A549 (cell line): Measurements from ENCODE around the gene HFM1. TPM values are rescaled to one million over a fixed set of nuclear protein-coding genes. Genes with fewer than 3 reads are reported as not detected.
A peak's percentile ranks its signal among the peaks of the same experiment; 100 is the strongest.
"Not testable (repeated sequence)": the region's sequence is repeated elsewhere in the genome, so short reads cannot be mapped to it uniquely, and the experiment has no call there.

Experiments used
- ATAC-seq, 2 experiments: fragments of 200-7000 bp in 1 of 2; fragments of >200 bp in 1 of 2; cut with Nextera tagmentation in 1 of 2; cut with Tn5 transposase in 1 of 2; 3 replicates each; pipeline versions ENCODE4 v1.8.0 to v1.9.1; 2018 to 2020; ENCODE audit warnings: mild to moderate bottlenecking in 1 of 2, moderate library complexity in 1 of 2
- CTCF ChIA-PET: fragments of 300-600 bp; sonication (Branson Sonifier 250); formaldehyde crosslinking; extraction: SDS; loops from one replicate; lab custom pipeline; 2021; ENCODE audit warnings: antibody characterized with exemption, inconsistent platforms; lab: Yijun Ruan, JAX
- POLR2A ChIA-PET: fragments of 350-600 bp; formaldehyde crosslinking; extraction: SDS; loops from one replicate; lab custom pipeline; 2021; ENCODE audit warnings: antibody characterized with exemption, inconsistent platforms; lab: Yijun Ruan, JAX
- DNase-seq, 2 experiments: peaks; one replicate each; pipeline versions ENCODE4 v3.0.0 to v3.0.0-alpha.2; 2011 to 2016; ENCODE audit warnings: low read depth in 1 of 2, low spot score in 1 of 2
- FAIRE-seq: peaks from 2 replicates; lab custom pipeline; 2011; peaks lifted over from hg19 to GRCh38; lab: Jason Lieb, UNC
- H3K27ac ChIP-seq, 2 experiments: fragments of >200 bp; sonication (Bioruptor Twin); formaldehyde crosslinking; 3 replicates each; pipeline ENCODE4 v1.5.1; 2016 to 2017
- H3K4me1 ChIP-seq: fragments of >200 bp; sonication (Bioruptor Twin); formaldehyde crosslinking; 3 replicates; pipeline ENCODE4 v1.6.1; 2016
- H3K4me2 ChIP-seq: fragments of >200 bp; sonication (Bioruptor Twin); formaldehyde crosslinking; 3 replicates; pipeline ENCODE4 v1.6.1; 2016
- H3K4me3 ChIP-seq: fragments of >200 bp; sonication (Bioruptor Twin); formaldehyde crosslinking; 3 replicates; pipeline ENCODE4 v1.5.1; 2016
- H3K9me3 ChIP-seq: fragments of >200 bp; sonication (Bioruptor Twin); formaldehyde crosslinking; 3 replicates; pipeline ENCODE4 v1.6.1; 2016
- CBX8 ChIP-seq: fragments of 200-600 bp; sonication (generic); IDR thresholded peaks from 2 replicates; pipeline ENCODE4 v1.6.1; 2016
- CHD2 ChIP-seq: fragments of 150-350 bp; IDR thresholded peaks from 2 replicates; pipeline ENCODE4 v1.6.1; 2014; ENCODE audit warnings: low read length; ENCODE audit not compliant: partially characterized antibody
- EHMT2 ChIP-seq: fragments of 200-600 bp; sonication (generic); IDR thresholded peaks from 2 replicates; pipeline ENCODE4 v1.6.1; 2016; ENCODE audit warnings: antibody characterized with exemption, low read depth, mild to moderate bottlenecking, moderate library complexity
- ELK1 ChIP-seq: fragments of 150-350 bp; IDR thresholded peaks from 2 replicates; pipeline ENCODE4 v1.6.1; 2014; ENCODE audit warnings: low read depth, mild to moderate bottlenecking, low read length
- EP300 ChIP-seq, 2 experiments: fragments of >200 bp; sonication (Bioruptor Twin); formaldehyde crosslinking; IDR thresholded peaks; 2 replicates in 1 of 2; 3 replicates in 1 of 2; pipeline ENCODE4 v1.6.1; 2016 to 2017
- FOSB ChIP-seq: fragments of 250-450 bp; sonication (Bioruptor Pico); IDR thresholded peaks from 2 replicates; pipeline ENCODE4 v1.5.0; 2020; ENCODE audit warnings: mild to moderate bottlenecking, moderate library complexity
- HDAC2 ChIP-seq: fragments of 200-600 bp; sonication (generic); IDR thresholded peaks from 2 replicates; pipeline ENCODE4 v1.6.1; 2016
- HEYL ChIP-seq: fragments of 250-450 bp; sonication (Bioruptor Pico); IDR thresholded peaks from 2 replicates; pipeline ENCODE4 v1.8.0; 2021; ENCODE audit warnings: mild to moderate bottlenecking, moderate library complexity
- HOXB5 ChIP-seq: fragments of 250-450 bp; sonication (Bioruptor Pico); IDR thresholded peaks from 2 replicates; pipeline ENCODE4 v1.5.0; 2020; ENCODE audit warnings: mild to moderate bottlenecking, moderate library complexity
- JUN ChIP-seq, 2 experiments: fragments of >200 bp; sonication (Bioruptor Twin); formaldehyde crosslinking; IDR thresholded peaks; 2 replicates in 1 of 2; 3 replicates in 1 of 2; pipeline ENCODE4 v1.6.1; 2016 to 2017
- JUNB ChIP-seq: fragments of >200 bp; sonication (Bioruptor Twin); formaldehyde crosslinking; IDR thresholded peaks from 2 replicates; pipeline ENCODE4 v1.6.1; 2016
- KDM5A ChIP-seq: fragments of 200-600 bp; sonication (generic); IDR thresholded peaks from 2 replicates; pipeline ENCODE4 v1.6.1; 2016; ENCODE audit warnings: antibody characterized with exemption, mild to moderate bottlenecking
- MAX ChIP-seq: IDR thresholded peaks from 2 replicates; pipeline ENCODE4 v1.6.1; 2012
- NFE2L2 ChIP-seq: fragments of 150-350 bp; conservative IDR thresholded peaks from 2 replicates; pipeline ENCODE4 v1.6.1; 2014; ENCODE audit warnings: low read length
- NPAS2 ChIP-seq: fragments of 250-450 bp; sonication (Bioruptor Pico); IDR thresholded peaks from 2 replicates; pipeline ENCODE4 v1.8.0; 2022; ENCODE audit warnings: mild to moderate bottlenecking, moderate library complexity, borderline replicate concordance
- NR3C1 ChIP-seq: fragments of >200 bp; sonication (Bioruptor Twin); formaldehyde crosslinking; IDR thresholded peaks from 3 replicates; pipeline ENCODE4 v1.6.1; 2017
- PBX3 ChIP-seq: IDR thresholded peaks from 2 replicates; pipeline ENCODE4 v1.6.1; 2012
- PHF8 ChIP-seq: fragments of 200-600 bp; sonication (generic); IDR thresholded peaks from 2 replicates; pipeline ENCODE4 v1.6.1; 2016; ENCODE audit warnings: low read depth, mild to moderate bottlenecking, antibody characterized with exemption, moderate library complexity, borderline replicate concordance
- RFX5 ChIP-seq: fragments of 450-650 bp; IDR thresholded peaks from 2 replicates; pipeline ENCODE4 v1.7.1; 2014; ENCODE audit warnings: antibody characterized with exemption, mild to moderate bottlenecking, moderate library complexity
- SREBF2 ChIP-seq: fragments of 450-650 bp; IDR thresholded peaks from 2 replicates; pipeline ENCODE4 v1.6.1; 2014; ENCODE audit warnings: mild to moderate bottlenecking, moderate library complexity
- TFCP2L1 ChIP-seq: fragments of 250-450 bp; sonication (Bioruptor Pico); IDR thresholded peaks from 2 replicates; pipeline ENCODE4 v1.5.0; 2021; ENCODE audit warnings: mild to moderate bottlenecking
- ZSCAN20 ChIP-seq: fragments of 250-450 bp; sonication (Bioruptor Pico); IDR thresholded peaks from 2 replicates; pipeline ENCODE4 v1.8.0; 2022; ENCODE audit warnings: mild to moderate bottlenecking, moderate library complexity
- WGBS: methylation state at CpG from one replicate; pipeline ENCODE4 v1.1.6; 2017; ENCODE audit errors: missing lambda C conversion rate; 5-methylcytosine and 5-hydroxymethylcytosine counted together
- polyA plus RNA-seq, 4 experiments: library from polyadenylated mRNA; depleted of rRNA in 3 of 4; stranded (reverse); fragments of >200 nt; fragmentation: RNase III in 1 of 4; extraction: RNeasy Plus Mini Kit Qiagen cat#74134 plus additional on column Dnase treatment in 1 of 4; gene quantifications; 2 replicates in 3 of 4; 3 replicates in 1 of 4; pipeline ENCODE4 v1.2.3, GENCODE V29; 2011 to 2017

Gene HFM1
- polyA plus RNA-seq, 2 of the 4 experiments (the other 2 are of a cell fraction), result 0.04 to 0.68 TPM

- ATAC-seq (no peak), DNase-seq (no peak), FAIRE-seq (no peak)
- H3K4me1 ChIP-seq, result no peaks in the 10 kb centered on the region
- 0 out of 3 replicates have a peak, but pooled peaks cover 4% of the 10 kb centered on the region for H3K9me3 ChIP-seq
- no peak for TF ChIP-seq RFX5
- no peak for TF ChIP-seq CBX8
- TF ChIP-seq EP300 (IDR thresholded peaks at IDR 0.05), result no peak
- TF ChIP-seq PBX3, result no peak
- TF ChIP-seq HEYL, result no peak
- TF ChIP-seq JUNB, result no peak
- TF ChIP-seq NPAS2 (CRISPR knock-in tag), result no peak
- no peak for TF ChIP-seq JUN (IDR thresholded peaks at IDR 0.05)
- no peak for TF ChIP-seq ZSCAN20
- no peak for TF ChIP-seq PHF8
- TF ChIP-seq HDAC2, result no peak
- TF ChIP-seq SREBF2, result no peak
- TF ChIP-seq HOXB5 (CRISPR knock-in tag), result no peak
- TF ChIP-seq EHMT2, result no peak
- TF ChIP-seq KDM5A, result no peak
- ChIA-PET CTCF (no interaction called here), POLR2A (no interaction called here)
- no peak overlapping the region for H3K4me3 ChIP-seq
- 0% methylated on average over 1 of the region's 1 CpG for WGBS
- H3K27ac ChIP-seq, result no peak overlapping the region
- H3K4me2 ChIP-seq, result no peak overlapping the region
Measured at GRCh38 chr1:91303165-91303564, 101.5 kb downstream of the HFM1 start.

- ATAC-seq, CTCF ChIA-PET, POLR2A ChIA-PET, FAIRE-seq, H3K4me3 ChIP-seq, H3K4me2 ChIP-seq, H3K27ac ChIP-seq, H3K9me3 ChIP-seq, H3K4me1 ChIP-seq, DNase-seq: not testable (repeated sequence)
- WGBS, result 69% methylated on average over 8 of the region's 47 CpGs
Measured at GRCh38 chr1:91288843-91289553, 115.6 kb downstream of the HFM1 start.

- 0% methylated on average over 2 of the region's 13 CpGs for WGBS
- FAIRE-seq, H3K9me3 ChIP-seq, CTCF ChIA-PET, POLR2A ChIA-PET, ATAC-seq: not testable (repeated sequence)
- H3K27ac ChIP-seq, result peak overlapping the region; percentile 71 to 84; a peak in 5 of 6 replicates
- peaks cover 12% of the 10 kb centered on the region; the same call in 1 of the 3 replicates for H3K4me1 ChIP-seq
- peak overlapping the region; percentile 81; the same call in 1 of the 3 replicates for H3K4me2 ChIP-seq
- H3K4me3 ChIP-seq, result peak overlapping the region; percentile 57
- DNase-seq, result peak in 1 of 2 experiments; percentile 22
Measured at GRCh38 chr1:91286962-91287317, 117.7 kb downstream of the HFM1 start.

GRCh38 chr1:91286259-91286961 is 118.2 kb downstream of the HFM1 start:
- CTCF ChIA-PET, result not testable (repeated sequence)

GRCh38 chr1:91283421-91283726 is 121.3 kb downstream of the HFM1 start:
- H3K4me2 ChIP-seq, result peak overlapping the region; percentile 60; the same call in 1 of the 3 replicates
- CTCF ChIA-PET, result interaction anchor here (0.6 to 6.3 kb wide), 13 partner anchors 35 to 1238 kb away, joined by 3 to 90 read pairs (median 3); partner anchors contain the start of genes CDC7 and HFM1
- TF ChIP-seq TFCP2L1 (no peak), HDAC2 (no peak), MAX (no peak), NR3C1 (no peak), FOSB (CRISPR knock-in tag) (no peak), ELK1 (no peak), JUN (IDR thresholded peaks at IDR 0.05) (no peak), EP300 (IDR thresholded peaks at IDR 0.05) (no peak), PHF8 (no peak), CHD2 (no peak), NFE2L2 (no peak), CBX8 (no peak)

More at GRCh38 chr1:91286259-91286961, 118.2 kb downstream of the HFM1 start:
- peak overlapping the region; percentile 81 for H3K4me2 ChIP-seq
- peak overlapping the region; percentile 71 to 84 for H3K27ac ChIP-seq
- ATAC-seq, result peak; percentile 62 to 77
- peaks cover 12% of the 10 kb centered on the region; the same call in 1 of the 3 replicates for H3K4me1 ChIP-seq
- FAIRE-seq, POLR2A ChIA-PET, H3K9me3 ChIP-seq: not testable (repeated sequence)
- peak in 1 of 2 experiments; percentile 10 for DNase-seq
- WGBS, result 15% methylated on average over 5 of the region's 19 CpGs
- H3K4me3 ChIP-seq, result peak overlapping the region; percentile 57

More at GRCh38 chr1:91283421-91283726, 121.3 kb downstream of the HFM1 start:
- no peak for FAIRE-seq
- ATAC-seq, result peak in 1 of 2 experiments; percentile 30; a peak in 2 of 6 replicates
- 100% methylated on average over 2 of the region's 2 CpGs for WGBS
- Histone ChIP-seq H3K27ac (peak overlapping the region; percentile 45 to 75), H3K4me3 (no peak overlapping the region), H3K9me3 (no peaks in the 10 kb centered on the region), H3K4me1 (peaks cover 12% of the 10 kb centered on the region; the same call in 1 of the 3 replicates)
- POLR2A ChIA-PET, result no interaction called here
- no peak for DNase-seq
